A549 (cell line): ENCODE data around the gene NDUFAF3.
A peak's percentile ranks its signal among the peaks of the same experiment; 100 is the strongest.

Experiments
- CEBPB ChIP-seq, 2 experiments: fragments of >200 bp in 1 of 2; sonication (Bioruptor Twin) in 1 of 2; formaldehyde crosslinking in 1 of 2; IDR thresholded peaks; 2 replicates each; pipeline ENCODE4 v1.6.1; 2012 to 2016
- CHD4 ChIP-seq: fragments of 200-600 bp; sonication (generic); IDR thresholded peaks from 2 replicates; pipeline ENCODE4 v1.6.1; 2016; ENCODE audit warnings: antibody characterized with exemption, mild to moderate bottlenecking, borderline replicate concordance
- CTCF ChIP-seq: fragments of >200 bp; sonication (Bioruptor Twin); formaldehyde crosslinking; IDR thresholded peaks from 3 replicates; pipeline ENCODE4 v1.5.1; 2016
- HOXA7 ChIP-seq: fragments of 250-450 bp; sonication (Bioruptor Pico); IDR thresholded peaks from 2 replicates; pipeline ENCODE4 v1.5.0; 2020; ENCODE audit warnings: mild to moderate bottlenecking, moderate library complexity
- RCOR1 ChIP-seq: fragments of 150-350 bp; IDR thresholded peaks from 2 replicates; pipeline ENCODE4 v1.6.1; 2014; ENCODE audit warnings: antibody characterized with exemption, low read length, low read depth
- ZSCAN20 ChIP-seq: fragments of 250-450 bp; sonication (Bioruptor Pico); IDR thresholded peaks from 2 replicates; pipeline ENCODE4 v1.8.0; 2022; ENCODE audit warnings: mild to moderate bottlenecking, moderate library complexity
- TF ChIP-seq, protein P1 (sequence below): IDR thresholded peaks from 2 replicates; pipeline ENCODE4 v1.6.1; 2012

DNA sequence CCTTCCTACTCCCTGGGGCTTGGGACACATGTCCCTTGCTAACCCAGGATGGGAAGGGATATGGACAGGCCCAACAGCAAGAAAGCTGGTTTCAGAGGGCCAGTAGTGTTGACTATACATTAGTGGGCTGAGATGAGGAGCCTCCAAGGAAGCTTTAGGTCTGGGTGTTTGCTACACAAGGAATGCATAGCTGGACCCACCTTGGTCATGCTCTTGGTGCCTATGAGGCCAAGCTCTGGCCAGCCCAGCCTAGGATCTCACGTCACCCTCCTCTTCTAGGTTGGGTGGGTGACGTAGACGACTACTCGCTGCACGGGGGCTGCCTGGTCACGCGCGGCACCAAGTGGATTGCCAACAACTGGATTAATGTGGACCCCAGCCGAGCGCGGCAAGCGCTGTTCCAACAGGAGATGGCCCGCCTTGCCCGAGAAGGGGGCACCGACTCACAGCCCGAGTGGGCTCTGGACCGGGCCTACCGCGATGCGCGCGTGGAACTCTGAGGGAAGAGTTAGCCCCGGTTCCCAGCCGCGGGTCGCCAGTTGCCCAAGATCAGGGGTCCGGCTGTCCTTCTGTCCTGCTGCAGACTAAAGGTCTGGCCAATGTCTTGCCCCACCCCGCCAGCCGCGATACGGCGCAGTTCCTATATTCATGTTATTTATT lies 15.4 kb upstream of the NDUFAF3 start:
- TF ChIP-seq CHD4 = no peak
- TF ChIP-seq, protein P1, sequence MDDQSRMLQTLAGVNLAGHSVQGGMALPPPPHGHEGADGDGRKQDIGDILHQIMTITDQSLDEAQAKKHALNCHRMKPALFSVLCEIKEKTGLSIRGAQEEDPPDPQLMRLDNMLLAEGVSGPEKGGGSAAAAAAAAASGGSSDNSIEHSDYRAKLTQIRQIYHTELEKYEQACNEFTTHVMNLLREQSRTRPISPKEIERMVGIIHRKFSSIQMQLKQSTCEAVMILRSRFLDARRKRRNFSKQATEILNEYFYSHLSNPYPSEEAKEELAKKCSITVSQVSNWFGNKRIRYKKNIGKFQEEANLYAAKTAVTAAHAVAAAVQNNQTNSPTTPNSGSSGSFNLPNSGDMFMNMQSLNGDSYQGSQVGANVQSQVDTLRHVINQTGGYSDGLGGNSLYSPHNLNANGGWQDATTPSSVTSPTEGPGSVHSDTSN = 0 out of 2 replicates have a peak, but pooled peaks have one; percentile 17
- TF ChIP-seq HOXA7 (CRISPR knock-in tag) = no peak
- no peak for TF ChIP-seq CEBPB (IDR thresholded peaks at IDR 0.05)
- TF ChIP-seq CTCF = no peak
- no peak for TF ChIP-seq RCOR1
- TF ChIP-seq ZSCAN20 (CRISPR knock-in tag) = no peak
